Brain microvascular endothelial cell (primary cell): ENCODE measurements around the gene GTF2A2.
"Not testable (repeated sequence)": the region's sequence is repeated elsewhere in the genome, so short reads cannot be mapped to it uniquely, and the experiment has no call there.

Experiments used
- DNase-seq: peaks from one replicate; pipeline ENCODE4 v3.0.0-alpha.2; 2020
- H3K27ac ChIP-seq: fragments of 250-450 bp; sonication (Bioruptor Pico); 2 replicates; pipeline ENCODE4 v1.5.1; 2020; ENCODE audit warnings: mild to moderate bottlenecking, moderate library complexity
- H3K27me3 ChIP-seq: fragments of 250-450 bp; sonication (Bioruptor Pico); replicated peaks from 2 replicates; pipeline ENCODE4 v1.5.1; 2020; ENCODE audit warnings: mild to moderate bottlenecking
- H3K36me3 ChIP-seq: fragments of 250-450 bp; sonication (Bioruptor Pico); replicated peaks from 2 replicates; pipeline ENCODE4 v1.5.1; 2020; ENCODE audit warnings: mild to moderate bottlenecking
- H3K4me3 ChIP-seq: 2 replicates; pipeline ENCODE4 v1.5.1; 2011; ENCODE audit warnings: low read depth, mild to moderate bottlenecking, control low read depth, low read length, moderate library complexity
- in situ Hi-C: cut with HindIII; loops from 2 replicates; pipeline ENCODE4 v1.10.0; 2017; ENCODE audit warnings: low sequenced_read_pairs, low pct_ligation_motif_present
- TF ChIP-seq, protein P1 (sequence below): IDR thresholded peaks from 2 replicates; pipeline ENCODE4 v1.5.1; 2011; ENCODE audit warnings: low read depth, mild to moderate bottlenecking, moderate library complexity, low read length, control low read depth, inconsistent platforms; ENCODE audit errors: missing control alignments

The GTF2A2 gene

GRCh38 chr15:59656897-59657634, at the start of gene GTF2A2:
Gene GTF2A2 (minus strand): TSS chr15:59657515. CDS start chr15:59652277, 5,238 bp downstream.
- Histone ChIP-seq H3K27ac (peak within 1 kb of the TSS; percentile 58), H3K4me3 (peak within 1 kb of the TSS; percentile 78), H3K27me3 (no peaks in the 10 kb centered on the region), H3K36me3 (peaks cover 5% of the 10 kb centered on the region)
- in situ Hi-C loops, result no loop called here
- TF ChIP-seq, protein P1, sequence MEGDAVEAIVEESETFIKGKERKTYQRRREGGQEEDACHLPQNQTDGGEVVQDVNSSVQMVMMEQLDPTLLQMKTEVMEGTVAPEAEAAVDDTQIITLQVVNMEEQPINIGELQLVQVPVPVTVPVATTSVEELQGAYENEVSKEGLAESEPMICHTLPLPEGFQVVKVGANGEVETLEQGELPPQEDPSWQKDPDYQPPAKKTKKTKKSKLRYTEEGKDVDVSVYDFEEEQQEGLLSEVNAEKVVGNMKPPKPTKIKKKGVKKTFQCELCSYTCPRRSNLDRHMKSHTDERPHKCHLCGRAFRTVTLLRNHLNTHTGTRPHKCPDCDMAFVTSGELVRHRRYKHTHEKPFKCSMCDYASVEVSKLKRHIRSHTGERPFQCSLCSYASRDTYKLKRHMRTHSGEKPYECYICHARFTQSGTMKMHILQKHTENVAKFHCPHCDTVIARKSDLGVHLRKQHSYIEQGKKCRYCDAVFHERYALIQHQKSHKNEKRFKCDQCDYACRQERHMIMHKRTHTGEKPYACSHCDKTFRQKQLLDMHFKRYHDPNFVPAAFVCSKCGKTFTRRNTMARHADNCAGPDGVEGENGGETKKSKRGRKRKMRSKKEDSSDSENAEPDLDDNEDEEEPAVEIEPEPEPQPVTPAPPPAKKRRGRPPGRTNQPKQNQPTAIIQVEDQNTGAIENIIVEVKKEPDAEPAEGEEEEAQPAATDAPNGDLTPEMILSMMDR, result no peak
- peak; percentile 92 for DNase-seq

DNA sequence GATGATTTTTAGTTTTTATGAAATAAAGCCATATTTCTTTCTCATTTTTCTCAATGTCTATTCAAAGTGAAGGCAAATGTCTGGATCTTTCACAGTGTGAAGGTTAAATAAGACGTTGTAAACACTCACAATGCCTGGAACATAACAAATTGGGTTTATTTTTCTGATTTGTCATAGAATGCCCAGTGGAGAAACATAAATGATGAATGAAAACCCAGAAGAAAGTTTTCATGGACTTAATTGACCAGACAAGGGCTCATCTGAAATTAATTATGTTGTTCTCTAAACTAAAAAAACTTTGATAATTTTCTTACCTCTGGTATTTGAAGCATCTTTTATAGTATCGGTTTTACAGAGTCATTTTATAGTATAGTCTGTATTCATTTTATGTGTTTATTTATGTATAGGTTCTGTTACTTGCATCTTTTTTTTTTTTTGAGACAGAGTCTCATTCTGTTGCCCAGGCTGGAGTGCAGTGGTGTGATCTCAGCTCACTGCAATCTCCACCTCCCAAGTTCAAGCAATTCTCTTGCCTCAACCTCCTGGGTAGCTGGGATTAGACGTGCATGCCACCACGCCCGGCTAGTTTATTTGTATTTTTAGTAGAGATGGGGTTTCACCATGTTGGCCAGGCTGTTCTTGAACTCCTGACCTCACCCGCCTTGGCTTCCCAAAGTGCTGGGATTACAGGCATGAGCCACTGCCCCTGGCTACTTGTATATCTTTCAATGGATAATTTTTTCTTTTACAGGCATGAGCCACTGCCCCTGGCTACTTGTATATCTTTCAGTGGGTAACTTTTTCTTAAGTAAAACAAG, 46.9 kb upstream of the GTF2A2 start:
- Histone ChIP-seq H3K4me3 (no peak overlapping the region), H3K36me3 (no peaks in the 10 kb centered on the region), H3K27me3 (no peaks in the 10 kb centered on the region), H3K27ac (no peak overlapping the region)
- TF ChIP-seq, protein P1, result no peak
- DNase-seq, result no peak
- in situ Hi-C loops, result no loop called here

- H3K27ac ChIP-seq, result no peak overlapping the region
- no peak for DNase-seq
- no peaks in the 10 kb centered on the region for H3K27me3 ChIP-seq
- H3K4me3 ChIP-seq, result no peak overlapping the region
- in situ Hi-C loops, result no loop called here
- TF ChIP-seq, protein P1, result no peak
- no peaks in the 10 kb centered on the region for H3K36me3 ChIP-seq
These were observed 45.0 kb upstream of the GTF2A2 start for GRCh38 chr15:59702351-59702750.

DNA sequence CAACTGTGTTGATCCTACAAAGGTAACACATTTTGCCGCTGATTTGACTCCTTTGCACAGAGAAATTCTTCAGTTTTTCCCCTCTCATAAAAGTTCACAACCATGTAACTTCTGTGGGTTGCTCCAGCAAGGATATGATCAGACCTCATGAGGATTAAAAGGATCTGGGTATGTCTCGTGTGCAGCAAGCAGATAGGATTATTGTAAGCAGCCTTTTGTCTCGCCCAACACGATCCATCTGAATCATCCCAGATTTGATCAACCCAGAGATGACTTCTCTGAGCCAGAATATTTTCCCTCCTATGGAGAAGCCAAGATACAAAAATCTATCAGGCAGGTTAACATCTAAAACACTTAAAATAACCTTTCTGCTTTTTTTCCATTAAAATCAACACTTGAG, 44.6 kb upstream of the GTF2A2 start:
- TF ChIP-seq, protein P1, result no peak
- in situ Hi-C loops, result no loop called here

GRCh38 chr15:59699810-59700431, 42.6 kb upstream of the GTF2A2 start:
- Histone ChIP-seq H3K36me3 (no peaks in the 10 kb centered on the region), H3K27me3 (no peaks in the 10 kb centered on the region), H3K4me3 (no peak overlapping the region), H3K27ac (no peak overlapping the region)
- no peak for DNase-seq
- in situ Hi-C loops, result no loop called here
- TF ChIP-seq, protein P1, result no peak

More for the DNA sequence above, 44.6 kb upstream of the GTF2A2 start:
- H3K27ac ChIP-seq, result no peak overlapping the region
- no peak overlapping the region for H3K4me3 ChIP-seq
- no peaks in the 10 kb centered on the region for H3K27me3 ChIP-seq
- DNase-seq, result no peak
- H3K36me3 ChIP-seq, result no peaks in the 10 kb centered on the region

GRCh38 chr15:59698065-59698464, 40.8 kb upstream of the GTF2A2 start:
- H3K36me3 ChIP-seq, H3K4me3 ChIP-seq, H3K27ac ChIP-seq, DNase-seq, H3K27me3 ChIP-seq, in situ Hi-C loops: not testable (repeated sequence)
